Measurements from ENCODE around the gene UBXN1.
"Not testable (repeated sequence)": the region's sequence is repeated elsewhere in the genome, so short reads cannot be mapped to it uniquely, and the experiment has no call there.

Gene UBXN1

GRCh38 chr11:62702246-62702645 lies 23.4 kb upstream of the UBXN1 start:
- H3K4me2 ChIP-seq (ENCODE audit: low read depth, low read length, poor library complexity, severe bottlenecking), result no peak overlapping the region
- H3K79me2 ChIP-seq (ENCODE audit: insufficient read depth, low read length), result no peaks in the 10 kb centered on the region
- no peaks in the 10 kb centered on the region for H3K9me3 ChIP-seq (ENCODE audit: insufficient read depth, low read length)
- H3F3A ChIP-seq (ENCODE audit: insufficient read depth), result peaks cover 6% of the 10 kb centered on the region; the same call in 1 of the 2 replicates
- no peaks in the 10 kb centered on the region for H4K20me1 ChIP-seq (ENCODE audit: low read depth, low read length)
- H2AFZ ChIP-seq (ENCODE audit: low read depth, low read length, severe bottlenecking), result no peak overlapping the region
- no peaks in the 10 kb centered on the region for H3K9me2 ChIP-seq (replicated peaks; ENCODE audit: insufficient read depth, low read length)
- TF ChIP-seq CTCF (IDR thresholded peaks at IDR 0.05; ENCODE audit: insufficient read depth, low read length, poor library complexity, severe bottlenecking) (no peak), EZH2phosphoT487 (conservative IDR thresholded peaks at IDR 0.05; ENCODE audit: low read length) (no peak)
- H3K36me3 ChIP-seq (ENCODE audit: low read length), result no peaks in the 10 kb centered on the region; the same call in 1 of the 2 replicates
- no peak overlapping the region for H3K27ac ChIP-seq (ENCODE audit: low read depth, low read length)
- no peaks in the 10 kb centered on the region for H3K27me3 ChIP-seq (ENCODE audit: low read length)
- H3K4me3 ChIP-seq (ENCODE audit: insufficient read depth, low read length, poor library complexity, severe bottlenecking), result no peak overlapping the region
- no peak overlapping the region for H3K9ac ChIP-seq (ENCODE audit: low read length)

GRCh38 chr11:62694455-62695167 lies 15.7 kb upstream of the UBXN1 start:
- H3K4me3 ChIP-seq (ENCODE audit: insufficient read depth, low read length, poor library complexity, severe bottlenecking), result no peak overlapping the region
- H3F3A ChIP-seq (ENCODE audit: insufficient read depth), result 0 out of 2 replicates have a peak, but pooled peaks cover 3% of the 10 kb centered on the region
- no peak overlapping the region for H2AFZ ChIP-seq (ENCODE audit: low read depth, low read length, severe bottlenecking)
- H3K9me2 ChIP-seq (replicated peaks; ENCODE audit: insufficient read depth, low read length), result no peaks in the 10 kb centered on the region
- peak; percentile 85 for TF ChIP-seq CTCF (IDR thresholded peaks at IDR 0.05; ENCODE audit: insufficient read depth, low read length, poor library complexity, severe bottlenecking)
- no peak for TF ChIP-seq EZH2phosphoT487 (conservative IDR thresholded peaks at IDR 0.05; ENCODE audit: low read length)
- no peak overlapping the region for H3K4me2 ChIP-seq (ENCODE audit: low read depth, low read length, poor library complexity, severe bottlenecking)
- H3K27ac ChIP-seq (ENCODE audit: low read depth, low read length), result no peak overlapping the region
- no peaks in the 10 kb centered on the region for H3K79me2 ChIP-seq (ENCODE audit: insufficient read depth, low read length)
- H3K27me3 ChIP-seq (ENCODE audit: low read length), result no peaks in the 10 kb centered on the region
- no peaks in the 10 kb centered on the region for H4K20me1 ChIP-seq (ENCODE audit: low read depth, low read length)
- no peaks in the 10 kb centered on the region for H3K36me3 ChIP-seq (ENCODE audit: low read length)
- H3K9ac ChIP-seq (ENCODE audit: low read length), result no peak overlapping the region
- no peaks in the 10 kb centered on the region for H3K9me3 ChIP-seq (ENCODE audit: insufficient read depth, low read length)

- H3K9me3 ChIP-seq (ENCODE audit: insufficient read depth, low read length); H3K9me2 ChIP-seq (replicated peaks; ENCODE audit: insufficient read depth, low read length); H3K79me2 ChIP-seq (ENCODE audit: insufficient read depth, low read length); H3K36me3 ChIP-seq (ENCODE audit: low read length); H2AFZ ChIP-seq (ENCODE audit: low read depth, low read length, severe bottlenecking); H4K20me1 ChIP-seq (ENCODE audit: low read depth, low read length); H3K4me3 ChIP-seq (ENCODE audit: insufficient read depth, low read length, poor library complexity, severe bottlenecking); H3F3A ChIP-seq (ENCODE audit: insufficient read depth); H3K4me2 ChIP-seq (ENCODE audit: low read depth, low read length, poor library complexity, severe bottlenecking); H3K27ac ChIP-seq (ENCODE audit: low read depth, low read length); H3K27me3 ChIP-seq (ENCODE audit: low read length); H3K9ac ChIP-seq (ENCODE audit: low read length): not testable (repeated sequence)
Observed at GRCh38 chr11:62693624-62694023, 14.8 kb upstream of the UBXN1 start.

GRCh38 chr11:62689421-62690183 lies 10.7 kb upstream of the UBXN1 start, which contains the start of gene LRRN4CL:
Gene LRRN4CL (minus strand): TSS chr11:62689530. CDS start chr11:62688508, 1,022 bp downstream.
- no peak within 1 kb of the TSS for H3K9ac ChIP-seq (ENCODE audit: low read length)
- H4K20me1 ChIP-seq (ENCODE audit: low read depth, low read length), result no peaks in the 10 kb centered on the region
- H3K27ac ChIP-seq (ENCODE audit: low read depth, low read length), result no peak within 1 kb of the TSS

More at GRCh38 chr11:62689421-62690183, 10.7 kb upstream of the UBXN1 start, which contains the start of gene LRRN4CL:
- H2AFZ ChIP-seq (ENCODE audit: low read depth, low read length, severe bottlenecking), result no peak within 1 kb of the TSS
- H3K36me3 ChIP-seq (ENCODE audit: low read length), result no peaks in the 10 kb centered on the region
- TF ChIP-seq CTCF (IDR thresholded peaks at IDR 0.05; ENCODE audit: insufficient read depth, low read length, poor library complexity, severe bottlenecking), result no peak
- no peak for TF ChIP-seq EZH2phosphoT487 (conservative IDR thresholded peaks at IDR 0.05; ENCODE audit: low read length)
- H3K79me2 ChIP-seq (ENCODE audit: insufficient read depth, low read length), result no peaks in the 10 kb centered on the region
- H3K4me2 ChIP-seq (ENCODE audit: low read depth, low read length, poor library complexity, severe bottlenecking), result no peak within 1 kb of the TSS
- no peak within 1 kb of the TSS for H3K4me3 ChIP-seq (ENCODE audit: insufficient read depth, low read length, poor library complexity, severe bottlenecking)
- no peaks in the 10 kb centered on the region for H3K9me3 ChIP-seq (ENCODE audit: insufficient read depth, low read length)
- H3K9me2 ChIP-seq (replicated peaks; ENCODE audit: insufficient read depth, low read length), result no peaks in the 10 kb centered on the region
- H3K27me3 ChIP-seq (ENCODE audit: low read length), result no peaks in the 10 kb centered on the region
- H3F3A ChIP-seq (ENCODE audit: insufficient read depth), result no peaks in the 10 kb centered on the region
